RWPE1 (cell line): Measurements from ENCODE around the gene PAX3.

Experiments
- CTCF ChIA-PET: fragments of 350-600 bp; sonication (Branson Sonifier 250); formaldehyde crosslinking; extraction: SDS; loops from one replicate; lab custom pipeline; 2021; lab: Yijun Ruan, JAX
- POLR2A ChIA-PET: fragments of 400-600 bp; formaldehyde crosslinking; extraction: SDS; loops from one replicate; lab custom pipeline; 2020; ENCODE audit warnings: antibody characterized with exemption; ENCODE audit not compliant: low non-redundant PET; lab: Yijun Ruan, JAX
- DNase-seq: peaks from one replicate; pipeline ENCODE4 v3.0.0; 2012; ENCODE audit warnings: low spot score
- H3K27ac ChIP-seq: fragments of 450-650 bp; 2 replicates; pipeline ENCODE4 v1.5.1; 2017
- CTCF ChIP-seq: fragments of 450-650 bp; conservative IDR thresholded peaks from 2 replicates; pipeline ENCODE4 v1.5.1; 2017; ENCODE audit warnings: low read depth, mild to moderate bottlenecking

PAX3 gene

GRCh38 chr2:222303045-222303827 is 4.4 kb upstream of the PAX3 start:
- DNase-seq = no peak
- ChIA-PET CTCF (interaction anchor here (0.6 kb wide), 1 partner anchor 264 kb away, joined by 3 read pairs; no protein-coding TSS in a partner anchor), POLR2A (no interaction called here)
- no peak for TF ChIP-seq CTCF
- no peak overlapping the region for H3K27ac ChIP-seq

- ChIA-PET POLR2A (no interaction called here), CTCF (no interaction called here)
- DNase-seq = no peak
- no peak overlapping the region for H3K27ac ChIP-seq
- TF ChIP-seq CTCF = no peak
These were observed 3.6 kb upstream of the PAX3 start for GRCh38 chr2:222302178-222303018.

- CTCF ChIA-PET = no interaction called here
- DNase-seq = no peak
- POLR2A ChIA-PET = no interaction called here
- TF ChIP-seq CTCF = no peak
- H3K27ac ChIP-seq = no peak overlapping the region
These were observed 3.0 kb upstream of the PAX3 start for GRCh38 chr2:222301796-222302118.

- no peak overlapping the region for H3K27ac ChIP-seq
- no peak for DNase-seq
- POLR2A ChIA-PET = no interaction called here
- CTCF ChIA-PET = interaction anchor here (0.6 kb wide), 1 partner anchor 388 kb away, joined by 3 read pairs; no protein-coding TSS in a partner anchor
- TF ChIP-seq CTCF = no peak
These were observed 2.4 kb upstream of the PAX3 start for GRCh38 chr2:222301053-222301795.

GRCh38 chr2:222300726-222301052 is 1.9 kb upstream of the PAX3 start:
- no peak overlapping the region for H3K27ac ChIP-seq
- ChIA-PET CTCF (interaction anchor here (0.6 kb wide), 1 partner anchor 388 kb away, joined by 3 read pairs; no protein-coding TSS in a partner anchor), POLR2A (no interaction called here)
- TF ChIP-seq CTCF = no peak
- DNase-seq = no peak
